Kasumi-1 (cell line): ENCODE measurements around the gene PSMB5.

Experiments used
- DNase-seq, 2 experiments: peaks; one replicate each; lab custom pipeline; 2025; lab: John Stamatoyannopoulos, UW

Gene PSMB5

GRCh38 chr14:22987291-22987690, 47.4 kb downstream of the PSMB5 start:
- DNase-seq: no peak

GRCh38 chr14:22986508-22987054, 48.1 kb downstream of the PSMB5 start:
- peak; percentile 77 to 80 for DNase-seq

GRCh38 chr14:22985894-22986507, 48.7 kb downstream of the PSMB5 start:
- no peak for DNase-seq

- DNase-seq: no peak
Measured at GRCh38 chr14:22984959-22985658, 49.6 kb downstream of the PSMB5 start.

GRCh38 chr14:22982477-22983245, 52.0 kb downstream of the PSMB5 start, which contains the start of gene AJUBA:
TSS of gene AJUBA (minus strand) at chr14:22982551. CDS start at chr14:22982266, 285 bp downstream.
- peak; percentile 88 to 90 for DNase-seq

- DNase-seq: peak in 1 of 2 experiments; percentile 15
Measured at GRCh38 chr14:22981876-22982476, 52.7 kb downstream of the PSMB5 start.

GRCh38 chr14:22981090-22981875, 53.4 kb downstream of the PSMB5 start:
- no peak for DNase-seq

GRCh38 chr14:22980672-22981089, 54.0 kb downstream of the PSMB5 start:
- DNase-seq: no peak

GRCh38 chr14:22979748-22980392, 54.8 kb downstream of the PSMB5 start:
- no peak for DNase-seq

- DNase-seq: no peak
Measured at GRCh38 chr14:22978981-22979671, 55.6 kb downstream of the PSMB5 start.

- no peak for DNase-seq
Measured at GRCh38 chr14:22978487-22978837, 56.2 kb downstream of the PSMB5 start.

GRCh38 chr14:22977684-22978486, 56.8 kb downstream of the PSMB5 start:
- no peak for DNase-seq

GRCh38 chr14:22977434-22977683, 57.3 kb downstream of the PSMB5 start:
- no peak for DNase-seq

GRCh38 chr14:22976620-22977433, 57.9 kb downstream of the PSMB5 start:
- DNase-seq: peak; percentile 39 to 42
